ENCODE measurements around the gene OCA2. TPM values are rescaled to one million over a fixed set of nuclear protein-coding genes. Genes with fewer than 3 reads are reported as not detected.

Gene OCA2
- total RNA-seq, 1 experiment from 2014 or later, result 0.21 TPM

- no peak for DNase-seq
- no peaks in the 10 kb centered on the region for H3K27me3 ChIP-seq (ENCODE audit: control insufficient read depth, insufficient read depth, low read length)
- no peaks in the 10 kb centered on the region for H3K36me3 ChIP-seq (replicated peaks; ENCODE audit: control insufficient read depth, insufficient read depth, low read length)
- no peak overlapping the region for H3K4me3 ChIP-seq (ENCODE audit: insufficient read depth, low read depth, low read length)
Observed at GRCh38 chr15:28044121-28044672, 54.9 kb downstream of the OCA2 start.

GRCh38 chr15:28043691-28044091 is 55.4 kb downstream of the OCA2 start:
- Histone ChIP-seq H3K36me3 (replicated peaks; ENCODE audit: control insufficient read depth, insufficient read depth, low read length) (no peaks in the 10 kb centered on the region), H3K27me3 (ENCODE audit: control insufficient read depth, insufficient read depth, low read length) (no peaks in the 10 kb centered on the region), H3K4me3 (ENCODE audit: insufficient read depth, low read depth, low read length) (no peak overlapping the region)
- no peak for DNase-seq

- no peak for DNase-seq
- Histone ChIP-seq H3K36me3 (replicated peaks; ENCODE audit: control insufficient read depth, insufficient read depth, low read length) (no peaks in the 10 kb centered on the region), H3K27me3 (ENCODE audit: control insufficient read depth, insufficient read depth, low read length) (no peaks in the 10 kb centered on the region), H3K4me3 (ENCODE audit: insufficient read depth, low read depth, low read length) (no peak overlapping the region)
Observed at GRCh38 chr15:28037969-28038590, 61.0 kb downstream of the OCA2 start.

GRCh38 chr15:28033443-28033842 is 65.7 kb downstream of the OCA2 start:
- DNase-seq, result peak; percentile 51
- Histone ChIP-seq H3K4me3 (ENCODE audit: insufficient read depth, low read depth, low read length) (no peak overlapping the region), H3K36me3 (replicated peaks; ENCODE audit: control insufficient read depth, insufficient read depth, low read length) (no peaks in the 10 kb centered on the region), H3K27me3 (ENCODE audit: control insufficient read depth, insufficient read depth, low read length) (no peaks in the 10 kb centered on the region)

- Histone ChIP-seq H3K4me3 (ENCODE audit: insufficient read depth, low read depth, low read length) (no peak overlapping the region), H3K27me3 (ENCODE audit: control insufficient read depth, insufficient read depth, low read length) (no peaks in the 10 kb centered on the region)
- DNase-seq, result no peak
Observed at GRCh38 chr15:28030801-28031200, 68.3 kb downstream of the OCA2 start.

GRCh38 chr15:28027714-28028076 is 71.4 kb downstream of the OCA2 start:
- H3K36me3 ChIP-seq (replicated peaks; ENCODE audit: control insufficient read depth, insufficient read depth, low read length), result no peaks in the 10 kb centered on the region
- no peaks in the 10 kb centered on the region for H3K27me3 ChIP-seq (ENCODE audit: control insufficient read depth, insufficient read depth, low read length)
- H3K4me3 ChIP-seq (ENCODE audit: insufficient read depth, low read depth, low read length), result no peak overlapping the region
- no peak for DNase-seq

More at GRCh38 chr15:28030801-28031200, 68.3 kb downstream of the OCA2 start:
- H3K36me3 ChIP-seq (replicated peaks; ENCODE audit: control insufficient read depth, insufficient read depth, low read length), result no peaks in the 10 kb centered on the region

- H3K4me3 ChIP-seq (ENCODE audit: insufficient read depth, low read depth, low read length), result no peak overlapping the region
- DNase-seq, result peak; percentile 23
- no peaks in the 10 kb centered on the region for H3K27me3 ChIP-seq (ENCODE audit: control insufficient read depth, insufficient read depth, low read length)
- no peaks in the 10 kb centered on the region for H3K36me3 ChIP-seq (replicated peaks; ENCODE audit: control insufficient read depth, insufficient read depth, low read length)
Observed at GRCh38 chr15:28026764-28027713, 72.1 kb downstream of the OCA2 start.

GRCh38 chr15:28026221-28026620 is 72.9 kb downstream of the OCA2 start:
- DNase-seq, result peak; percentile 22
- no peaks in the 10 kb centered on the region for H3K27me3 ChIP-seq (ENCODE audit: control insufficient read depth, insufficient read depth, low read length)
- H3K4me3 ChIP-seq (ENCODE audit: insufficient read depth, low read depth, low read length), result no peak overlapping the region
- H3K36me3 ChIP-seq (replicated peaks; ENCODE audit: control insufficient read depth, insufficient read depth, low read length), result no peaks in the 10 kb centered on the region

GRCh38 chr15:28025413-28025812 is 73.7 kb downstream of the OCA2 start:
- DNase-seq, result peak; percentile 23
- H3K36me3 ChIP-seq (replicated peaks; ENCODE audit: control insufficient read depth, insufficient read depth, low read length), result no peaks in the 10 kb centered on the region
- H3K4me3 ChIP-seq (ENCODE audit: insufficient read depth, low read depth, low read length), result no peak overlapping the region
- no peaks in the 10 kb centered on the region for H3K27me3 ChIP-seq (ENCODE audit: control insufficient read depth, insufficient read depth, low read length)

- Histone ChIP-seq H3K27me3 (ENCODE audit: control insufficient read depth, insufficient read depth, low read length) (no peaks in the 10 kb centered on the region), H3K4me3 (ENCODE audit: insufficient read depth, low read depth, low read length) (no peak overlapping the region), H3K36me3 (replicated peaks; ENCODE audit: control insufficient read depth, insufficient read depth, low read length) (no peaks in the 10 kb centered on the region)
- no peak for DNase-seq
Observed at GRCh38 chr15:28024889-28025250, 74.2 kb downstream of the OCA2 start.

- Histone ChIP-seq H3K4me3 (ENCODE audit: insufficient read depth, low read depth, low read length) (no peak overlapping the region), H3K36me3 (replicated peaks; ENCODE audit: control insufficient read depth, insufficient read depth, low read length) (no peaks in the 10 kb centered on the region), H3K27me3 (ENCODE audit: control insufficient read depth, insufficient read depth, low read length) (peaks cover 1% of the 10 kb centered on the region; the same call in 1 of the 2 replicates)
- peak; percentile 20 for DNase-seq
Observed at GRCh38 chr15:28023933-28024888, 74.9 kb downstream of the OCA2 start.

GRCh38 chr15:28023422-28023821 is 75.7 kb downstream of the OCA2 start:
- Histone ChIP-seq H3K27me3 (ENCODE audit: control insufficient read depth, insufficient read depth, low read length) (peaks cover 2% of the 10 kb centered on the region; the same call in 1 of the 2 replicates), H3K36me3 (replicated peaks; ENCODE audit: control insufficient read depth, insufficient read depth, low read length) (no peaks in the 10 kb centered on the region), H3K4me3 (ENCODE audit: insufficient read depth, low read depth, low read length) (no peak overlapping the region)
- no peak for DNase-seq

- H3K27me3 ChIP-seq (ENCODE audit: control insufficient read depth, insufficient read depth, low read length), result peaks cover 2% of the 10 kb centered on the region; the same call in 1 of the 2 replicates
- no peak for DNase-seq
- no peak overlapping the region for H3K4me3 ChIP-seq (ENCODE audit: insufficient read depth, low read depth, low read length)
Observed at GRCh38 chr15:28022961-28023360, 76.2 kb downstream of the OCA2 start.

GRCh38 chr15:28022181-28022580 is 76.9 kb downstream of the OCA2 start:
- peaks cover 2% of the 10 kb centered on the region; the same call in 1 of the 2 replicates for H3K27me3 ChIP-seq (ENCODE audit: control insufficient read depth, insufficient read depth, low read length)
- H3K4me3 ChIP-seq (ENCODE audit: insufficient read depth, low read depth, low read length), result no peak overlapping the region
- DNase-seq, result peak; percentile 45
- H3K36me3 ChIP-seq (replicated peaks; ENCODE audit: control insufficient read depth, insufficient read depth, low read length), result no peaks in the 10 kb centered on the region

More at GRCh38 chr15:28022961-28023360, 76.2 kb downstream of the OCA2 start:
- H3K36me3 ChIP-seq (replicated peaks; ENCODE audit: control insufficient read depth, insufficient read depth, low read length), result no peaks in the 10 kb centered on the region
